HEK293 (cell line): ENCODE data around the gene DGKB.

Experiments
- CTCF ChIA-PET: fragments of 350-600 bp; formaldehyde crosslinking; extraction: SDS; loops from one replicate; lab custom pipeline; 2021; ENCODE audit warnings: antibody characterized with exemption; lab: Yijun Ruan, JAX
- POLR2A ChIA-PET: fragments of 300-600 bp; formaldehyde crosslinking; extraction: SDS; loops from one replicate; lab custom pipeline; 2020; ENCODE audit warnings: antibody characterized with exemption, inconsistent platforms; lab: Yijun Ruan, JAX
- H3K27ac ChIP-seq: fragments of 200-500 bp; sonication (Bioruptor generic); 2 replicates; pipeline ENCODE4 v1.5.1; 2014; ENCODE audit warnings: low read depth, low read length, control low read depth, inconsistent platforms; ENCODE audit errors: extremely low read depth
- H3K36me3 ChIP-seq, 2 experiments: fragments of 200-500 bp in 1 of 2; sonication (Bioruptor generic) in 1 of 2; 1 replicate in 1 of 2; 2 replicates in 1 of 2; pipeline ENCODE4 v1.5.1; 2014 to 2017; ENCODE audit warnings: inconsistent platforms in 2 of 2, low read length in 2 of 2; ENCODE audit not compliant: control insufficient read depth in 2 of 2, insufficient read depth in 1 of 2
- H3K4me1 ChIP-seq: fragments of 200-500 bp; sonication (Bioruptor generic); 2 replicates; pipeline ENCODE4 v1.5.1; 2014; ENCODE audit warnings: mild to moderate bottlenecking, low read length, inconsistent platforms; ENCODE audit not compliant: control insufficient read depth, insufficient read depth
- H3K4me3 ChIP-seq: 2 replicates; pipeline ENCODE4 v1.5.1; 2011; ENCODE audit warnings: low read depth, mild to moderate bottlenecking, control low read depth, low read length, moderate library complexity
- H3K9me3 ChIP-seq: fragments of 200-500 bp; sonication (Bioruptor generic); 2 replicates; pipeline ENCODE4 v1.5.1; 2014; ENCODE audit warnings: low read depth, low read length, inconsistent platforms; ENCODE audit not compliant: control insufficient read depth, insufficient read depth
- IKZF3 ChIP-seq: fragments of 450-650 bp; IDR thresholded peaks from 2 replicates; pipeline ENCODE4 v1.5.0; 2018; ENCODE audit warnings: missing biosample characterization, mild to moderate bottlenecking, missing genetic modification characterization, moderate library complexity
- MYNN ChIP-seq: fragments of 450-650 bp; formaldehyde crosslinking; IDR thresholded peaks from 2 replicates; pipeline ENCODE4 v1.5.1; 2016; ENCODE audit warnings: missing biosample characterization, missing genetic modification characterization, borderline replicate concordance
- ZNF501 ChIP-seq: fragments of 450-650 bp; formaldehyde crosslinking; IDR thresholded peaks from 2 replicates; pipeline ENCODE4 v1.5.1; 2016; ENCODE audit warnings: missing biosample characterization, missing genetic modification characterization
- ZNF660 ChIP-seq: fragments of 450-650 bp; IDR thresholded peaks from 2 replicates; pipeline ENCODE4 v1.5.1; 2018; ENCODE audit warnings: missing biosample characterization, mild to moderate bottlenecking, missing genetic modification characterization
- ZSCAN30 ChIP-seq: fragments of 450-650 bp; IDR thresholded peaks from 2 replicates; pipeline ENCODE4 v1.5.1; 2018; ENCODE audit warnings: missing biosample characterization, mild to moderate bottlenecking, missing genetic modification characterization, moderate library complexity
- TF ChIP-seq, protein P1 (sequence below): fragments of 450-650 bp; formaldehyde crosslinking; optimal IDR thresholded peaks from 2 replicates; pipeline ENCODE3; 2016; ENCODE audit warnings: missing biosample characterization, mild to moderate bottlenecking, missing genetic modification characterization
- TF ChIP-seq, protein P2 (sequence below): fragments of 450-650 bp; formaldehyde crosslinking; IDR thresholded peaks from 2 replicates; pipeline ENCODE4 v1.5.1; 2016; ENCODE audit warnings: missing biosample characterization, missing genetic modification characterization
- TF ChIP-seq, protein P3 (sequence below): fragments of 450-650 bp; formaldehyde crosslinking; IDR thresholded peaks from 2 replicates; pipeline ENCODE4 v1.5.1; 2016; ENCODE audit warnings: missing biosample characterization, missing genetic modification characterization
- TF ChIP-seq, protein P4 (sequence below): fragments of 450-650 bp; formaldehyde crosslinking; IDR thresholded peaks from 2 replicates; pipeline ENCODE4 v1.5.1; 2016; ENCODE audit warnings: missing biosample characterization, missing genetic modification characterization, borderline replicate concordance
- TF ChIP-seq, protein P5 (sequence below): fragments of 450-650 bp; IDR thresholded peaks from 2 replicates; pipeline ENCODE4 v1.5.1; 2018; ENCODE audit warnings: missing biosample characterization, missing genetic modification characterization
- TF ChIP-seq, protein P6 (sequence below): fragments of 450-650 bp; formaldehyde crosslinking; IDR thresholded peaks from 2 replicates; pipeline ENCODE4 v1.5.1; 2016; ENCODE audit warnings: missing biosample characterization, missing genetic modification characterization
- TF ChIP-seq, protein P7 (sequence below): IDR thresholded peaks from 2 replicates; pipeline ENCODE4 v1.6.1; 2011; ENCODE audit warnings: mild to moderate bottlenecking, low read depth, low read length, borderline replicate concordance
- TF ChIP-seq, protein P8 (sequence below): fragments of 450-650 bp; formaldehyde crosslinking; IDR thresholded peaks from 2 replicates; pipeline ENCODE4 v1.5.1; 2017; ENCODE audit warnings: missing biosample characterization, missing genetic modification characterization

Gene DGKB

DNA sequence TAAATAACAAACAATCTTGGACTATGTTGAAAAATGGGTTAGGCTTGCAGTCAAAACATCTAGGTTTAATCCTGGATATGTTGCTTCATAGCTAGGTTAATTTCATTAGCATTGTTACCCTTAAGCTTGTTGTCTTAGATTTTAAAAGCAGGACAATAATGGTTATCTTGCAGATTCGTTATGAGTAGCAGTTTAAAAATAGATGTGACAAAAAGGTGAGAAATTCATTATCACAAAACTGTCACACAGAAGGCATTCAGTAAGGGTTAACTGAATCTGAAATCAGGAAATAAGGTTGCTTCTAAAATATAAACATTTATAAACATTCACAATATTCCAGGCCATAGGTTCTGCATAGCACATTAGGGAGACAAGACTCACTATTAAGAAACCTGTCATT lies 483.9 kb downstream of the DGKB start:
- TF ChIP-seq, protein P1, sequence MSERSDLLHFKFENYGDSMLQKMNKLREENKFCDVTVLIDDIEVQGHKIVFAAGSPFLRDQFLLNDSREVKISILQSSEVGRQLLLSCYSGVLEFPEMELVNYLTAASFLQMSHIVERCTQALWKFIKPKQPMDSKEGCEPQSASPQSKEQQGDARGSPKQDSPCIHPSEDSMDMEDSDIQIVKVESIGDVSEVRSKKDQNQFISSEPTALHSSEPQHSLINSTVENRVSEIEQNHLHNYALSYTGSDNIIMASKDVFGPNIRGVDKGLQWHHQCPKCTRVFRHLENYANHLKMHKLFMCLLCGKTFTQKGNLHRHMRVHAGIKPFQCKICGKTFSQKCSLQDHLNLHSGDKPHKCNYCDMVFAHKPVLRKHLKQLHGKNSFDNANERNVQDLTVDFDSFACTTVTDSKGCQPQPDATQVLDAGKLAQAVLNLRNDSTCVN = no peak
- no peak overlapping the region for H3K4me3 ChIP-seq
- ChIA-PET CTCF (no interaction called here), POLR2A (no interaction called here)
- no peaks in the 10 kb centered on the region for H3K4me1 ChIP-seq
- no peak overlapping the region for H3K27ac ChIP-seq
- H3K9me3 ChIP-seq = no peaks in the 10 kb centered on the region
- H3K36me3 ChIP-seq = no peaks in the 10 kb centered on the region

DNA sequence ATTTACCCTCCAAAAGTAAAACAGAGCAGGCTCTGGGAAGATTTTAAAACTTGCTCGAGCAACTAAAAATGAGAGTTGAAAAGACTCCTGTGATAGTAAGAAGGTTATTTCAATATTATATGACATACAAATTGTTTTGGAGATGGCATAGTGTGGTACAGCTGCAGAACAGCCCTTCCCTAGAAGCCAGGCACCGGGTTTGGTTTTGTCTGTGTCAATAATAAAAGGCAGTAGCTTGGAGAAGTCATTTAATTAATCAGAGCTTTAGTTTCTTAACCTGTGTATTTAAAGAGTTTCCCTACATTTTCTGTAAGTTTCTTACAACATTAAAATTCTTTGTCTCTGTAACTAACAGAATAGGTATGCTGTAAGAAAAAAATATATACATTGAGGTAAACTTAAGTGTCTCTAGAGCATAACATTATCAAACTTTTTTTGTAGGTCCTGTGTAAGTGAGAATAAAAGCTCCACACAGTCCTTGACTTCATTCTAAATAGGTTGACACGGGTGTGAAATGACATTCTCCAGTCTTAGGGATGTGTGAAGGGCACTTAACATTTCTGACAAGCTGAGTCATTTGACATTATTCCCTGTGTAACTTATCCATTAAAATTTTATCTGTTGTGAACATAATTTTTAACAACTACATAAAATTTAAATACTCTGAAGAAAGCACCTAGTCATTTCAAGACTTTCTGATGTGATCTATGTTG lies 488.1 kb downstream of the DGKB start:
- CTCF ChIA-PET = interaction anchor here (0.6 kb wide), 2 partner anchors 22 to 304 kb away, joined by 4 read pairs; no protein-coding TSS in a partner anchor
- Histone ChIP-seq H3K4me1 (no peaks in the 10 kb centered on the region), H3K27ac (no peak overlapping the region), H3K4me3 (no peak overlapping the region), H3K9me3 (no peaks in the 10 kb centered on the region), H3K36me3 (no peaks in the 10 kb centered on the region)
- POLR2A ChIA-PET = no interaction called here
- TF ChIP-seq MYNN (no peak), IKZF3 (tag by site-specific recombination) (no peak), ZNF501 (tag by site-specific recombination) (no peak), ZSCAN30 (tag by site-specific recombination) (no peak), ZNF660 (tag by site-specific recombination) (no peak)
- TF ChIP-seq, protein P2, sequence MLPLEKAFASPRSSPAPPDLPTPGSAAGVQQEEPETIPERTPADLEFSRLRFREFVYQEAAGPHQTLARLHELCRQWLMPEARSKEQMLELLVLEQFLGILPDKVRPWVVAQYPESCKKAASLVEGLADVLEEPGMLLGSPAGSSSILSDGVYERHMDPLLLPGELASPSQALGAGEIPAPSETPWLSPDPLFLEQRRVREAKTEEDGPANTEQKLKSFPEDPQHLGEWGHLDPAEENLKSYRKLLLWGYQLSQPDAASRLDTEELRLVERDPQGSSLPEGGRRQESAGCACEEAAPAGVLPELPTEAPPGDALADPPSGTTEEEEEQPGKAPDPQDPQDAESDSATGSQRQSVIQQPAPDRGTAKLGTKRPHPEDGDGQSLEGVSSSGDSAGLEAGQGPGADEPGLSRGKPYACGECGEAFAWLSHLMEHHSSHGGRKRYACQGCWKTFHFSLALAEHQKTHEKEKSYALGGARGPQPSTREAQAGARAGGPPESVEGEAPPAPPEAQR (tag by site-specific recombination) = no peak
- TF ChIP-seq, protein P3, sequence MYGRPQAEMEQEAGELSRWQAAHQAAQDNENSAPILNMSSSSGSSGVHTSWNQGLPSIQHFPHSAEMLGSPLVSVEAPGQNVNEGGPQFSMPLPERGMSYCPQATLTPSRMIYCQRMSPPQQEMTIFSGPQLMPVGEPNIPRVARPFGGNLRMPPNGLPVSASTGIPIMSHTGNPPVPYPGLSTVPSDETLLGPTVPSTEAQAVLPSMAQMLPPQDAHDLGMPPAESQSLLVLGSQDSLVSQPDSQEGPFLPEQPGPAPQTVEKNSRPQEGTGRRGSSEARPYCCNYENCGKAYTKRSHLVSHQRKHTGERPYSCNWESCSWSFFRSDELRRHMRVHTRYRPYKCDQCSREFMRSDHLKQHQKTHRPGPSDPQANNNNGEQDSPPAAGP (tag by site-specific recombination) = no peak
- TF ChIP-seq, protein P4, sequence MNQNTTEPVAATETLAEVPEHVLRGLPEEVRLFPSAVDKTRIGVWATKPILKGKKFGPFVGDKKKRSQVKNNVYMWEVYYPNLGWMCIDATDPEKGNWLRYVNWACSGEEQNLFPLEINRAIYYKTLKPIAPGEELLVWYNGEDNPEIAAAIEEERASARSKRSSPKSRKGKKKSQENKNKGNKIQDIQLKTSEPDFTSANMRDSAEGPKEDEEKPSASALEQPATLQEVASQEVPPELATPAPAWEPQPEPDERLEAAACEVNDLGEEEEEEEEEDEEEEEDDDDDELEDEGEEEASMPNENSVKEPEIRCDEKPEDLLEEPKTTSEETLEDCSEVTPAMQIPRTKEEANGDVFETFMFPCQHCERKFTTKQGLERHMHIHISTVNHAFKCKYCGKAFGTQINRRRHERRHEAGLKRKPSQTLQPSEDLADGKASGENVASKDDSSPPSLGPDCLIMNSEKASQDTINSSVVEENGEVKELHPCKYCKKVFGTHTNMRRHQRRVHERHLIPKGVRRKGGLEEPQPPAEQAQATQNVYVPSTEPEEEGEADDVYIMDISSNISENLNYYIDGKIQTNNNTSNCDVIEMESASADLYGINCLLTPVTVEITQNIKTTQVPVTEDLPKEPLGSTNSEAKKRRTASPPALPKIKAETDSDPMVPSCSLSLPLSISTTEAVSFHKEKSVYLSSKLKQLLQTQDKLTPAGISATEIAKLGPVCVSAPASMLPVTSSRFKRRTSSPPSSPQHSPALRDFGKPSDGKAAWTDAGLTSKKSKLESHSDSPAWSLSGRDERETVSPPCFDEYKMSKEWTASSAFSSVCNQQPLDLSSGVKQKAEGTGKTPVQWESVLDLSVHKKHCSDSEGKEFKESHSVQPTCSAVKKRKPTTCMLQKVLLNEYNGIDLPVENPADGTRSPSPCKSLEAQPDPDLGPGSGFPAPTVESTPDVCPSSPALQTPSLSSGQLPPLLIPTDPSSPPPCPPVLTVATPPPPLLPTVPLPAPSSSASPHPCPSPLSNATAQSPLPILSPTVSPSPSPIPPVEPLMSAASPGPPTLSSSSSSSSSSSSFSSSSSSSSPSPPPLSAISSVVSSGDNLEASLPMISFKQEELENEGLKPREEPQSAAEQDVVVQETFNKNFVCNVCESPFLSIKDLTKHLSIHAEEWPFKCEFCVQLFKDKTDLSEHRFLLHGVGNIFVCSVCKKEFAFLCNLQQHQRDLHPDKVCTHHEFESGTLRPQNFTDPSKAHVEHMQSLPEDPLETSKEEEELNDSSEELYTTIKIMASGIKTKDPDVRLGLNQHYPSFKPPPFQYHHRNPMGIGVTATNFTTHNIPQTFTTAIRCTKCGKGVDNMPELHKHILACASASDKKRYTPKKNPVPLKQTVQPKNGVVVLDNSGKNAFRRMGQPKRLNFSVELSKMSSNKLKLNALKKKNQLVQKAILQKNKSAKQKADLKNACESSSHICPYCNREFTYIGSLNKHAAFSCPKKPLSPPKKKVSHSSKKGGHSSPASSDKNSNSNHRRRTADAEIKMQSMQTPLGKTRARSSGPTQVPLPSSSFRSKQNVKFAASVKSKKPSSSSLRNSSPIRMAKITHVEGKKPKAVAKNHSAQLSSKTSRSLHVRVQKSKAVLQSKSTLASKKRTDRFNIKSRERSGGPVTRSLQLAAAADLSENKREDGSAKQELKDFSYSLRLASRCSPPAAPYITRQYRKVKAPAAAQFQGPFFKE (tag by site-specific recombination) = no peak
- TF ChIP-seq, protein P5, sequence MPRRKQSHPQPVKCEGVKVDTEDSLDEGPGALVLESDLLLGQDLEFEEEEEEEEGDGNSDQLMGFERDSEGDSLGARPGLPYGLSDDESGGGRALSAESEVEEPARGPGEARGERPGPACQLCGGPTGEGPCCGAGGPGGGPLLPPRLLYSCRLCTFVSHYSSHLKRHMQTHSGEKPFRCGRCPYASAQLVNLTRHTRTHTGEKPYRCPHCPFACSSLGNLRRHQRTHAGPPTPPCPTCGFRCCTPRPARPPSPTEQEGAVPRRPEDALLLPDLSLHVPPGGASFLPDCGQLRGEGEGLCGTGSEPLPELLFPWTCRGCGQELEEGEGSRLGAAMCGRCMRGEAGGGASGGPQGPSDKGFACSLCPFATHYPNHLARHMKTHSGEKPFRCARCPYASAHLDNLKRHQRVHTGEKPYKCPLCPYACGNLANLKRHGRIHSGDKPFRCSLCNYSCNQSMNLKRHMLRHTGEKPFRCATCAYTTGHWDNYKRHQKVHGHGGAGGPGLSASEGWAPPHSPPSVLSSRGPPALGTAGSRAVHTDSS (tag by site-specific recombination) = no peak
- TF ChIP-seq, protein P6, sequence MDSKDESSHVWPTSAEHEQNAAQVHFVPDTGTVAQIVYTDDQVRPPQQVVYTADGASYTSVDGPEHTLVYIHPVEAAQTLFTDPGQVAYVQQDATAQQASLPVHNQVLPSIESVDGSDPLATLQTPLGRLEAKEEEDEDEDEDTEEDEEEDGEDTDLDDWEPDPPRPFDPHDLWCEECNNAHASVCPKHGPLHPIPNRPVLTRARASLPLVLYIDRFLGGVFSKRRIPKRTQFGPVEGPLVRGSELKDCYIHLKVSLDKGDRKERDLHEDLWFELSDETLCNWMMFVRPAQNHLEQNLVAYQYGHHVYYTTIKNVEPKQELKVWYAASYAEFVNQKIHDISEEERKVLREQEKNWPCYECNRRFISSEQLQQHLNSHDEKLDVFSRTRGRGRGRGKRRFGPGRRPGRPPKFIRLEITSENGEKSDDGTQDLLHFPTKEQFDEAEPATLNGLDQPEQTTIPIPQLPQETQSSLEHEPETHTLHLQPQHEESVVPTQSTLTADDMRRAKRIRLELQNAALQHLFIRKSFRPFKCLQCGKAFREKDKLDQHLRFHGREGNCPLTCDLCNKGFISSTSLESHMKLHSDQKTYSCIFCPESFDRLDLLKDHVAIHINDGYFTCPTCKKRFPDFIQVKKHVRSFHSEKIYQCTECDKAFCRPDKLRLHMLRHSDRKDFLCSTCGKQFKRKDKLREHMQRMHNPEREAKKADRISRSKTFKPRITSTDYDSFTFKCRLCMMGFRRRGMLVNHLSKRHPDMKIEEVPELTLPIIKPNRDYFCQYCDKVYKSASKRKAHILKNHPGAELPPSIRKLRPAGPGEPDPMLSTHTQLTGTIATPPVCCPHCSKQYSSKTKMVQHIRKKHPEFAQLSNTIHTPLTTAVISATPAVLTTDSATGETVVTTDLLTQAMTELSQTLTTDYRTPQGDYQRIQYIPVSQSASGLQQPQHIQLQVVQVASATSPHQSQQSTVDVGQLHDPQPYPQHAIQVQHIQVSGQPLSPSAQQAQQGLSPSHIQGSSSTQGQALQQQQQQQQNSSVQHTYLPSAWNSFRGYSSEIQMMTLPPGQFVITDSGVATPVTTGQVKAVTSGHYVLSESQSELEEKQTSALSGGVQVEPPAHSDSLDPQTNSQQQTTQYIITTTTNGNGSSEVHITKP (tag by site-specific recombination) = no peak
- TF ChIP-seq, protein P7, sequence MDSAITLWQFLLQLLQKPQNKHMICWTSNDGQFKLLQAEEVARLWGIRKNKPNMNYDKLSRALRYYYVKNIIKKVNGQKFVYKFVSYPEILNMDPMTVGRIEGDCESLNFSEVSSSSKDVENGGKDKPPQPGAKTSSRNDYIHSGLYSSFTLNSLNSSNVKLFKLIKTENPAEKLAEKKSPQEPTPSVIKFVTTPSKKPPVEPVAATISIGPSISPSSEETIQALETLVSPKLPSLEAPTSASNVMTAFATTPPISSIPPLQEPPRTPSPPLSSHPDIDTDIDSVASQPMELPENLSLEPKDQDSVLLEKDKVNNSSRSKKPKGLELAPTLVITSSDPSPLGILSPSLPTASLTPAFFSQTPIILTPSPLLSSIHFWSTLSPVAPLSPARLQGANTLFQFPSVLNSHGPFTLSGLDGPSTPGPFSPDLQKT = no peak
- TF ChIP-seq, protein P8, sequence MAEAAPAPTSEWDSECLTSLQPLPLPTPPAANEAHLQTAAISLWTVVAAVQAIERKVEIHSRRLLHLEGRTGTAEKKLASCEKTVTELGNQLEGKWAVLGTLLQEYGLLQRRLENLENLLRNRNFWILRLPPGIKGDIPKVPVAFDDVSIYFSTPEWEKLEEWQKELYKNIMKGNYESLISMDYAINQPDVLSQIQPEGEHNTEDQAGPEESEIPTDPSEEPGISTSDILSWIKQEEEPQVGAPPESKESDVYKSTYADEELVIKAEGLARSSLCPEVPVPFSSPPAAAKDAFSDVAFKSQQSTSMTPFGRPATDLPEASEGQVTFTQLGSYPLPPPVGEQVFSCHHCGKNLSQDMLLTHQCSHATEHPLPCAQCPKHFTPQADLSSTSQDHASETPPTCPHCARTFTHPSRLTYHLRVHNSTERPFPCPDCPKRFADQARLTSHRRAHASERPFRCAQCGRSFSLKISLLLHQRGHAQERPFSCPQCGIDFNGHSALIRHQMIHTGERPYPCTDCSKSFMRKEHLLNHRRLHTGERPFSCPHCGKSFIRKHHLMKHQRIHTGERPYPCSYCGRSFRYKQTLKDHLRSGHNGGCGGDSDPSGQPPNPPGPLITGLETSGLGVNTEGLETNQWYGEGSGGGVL = no peak
